GM13976 (cell line): ENCODE data around the gene JUN.

Source experiments
- DNase-seq: peaks from one replicate; pipeline ENCODE4 v3.0.0; 2012; ENCODE audit warnings: low spot score
- CTCF ChIP-seq: IDR thresholded peaks from 2 replicates; pipeline ENCODE4 v1.5.1; 2012; ENCODE audit warnings: borderline replicate concordance, mild to moderate bottlenecking; ENCODE audit not compliant: insufficient read depth; ENCODE audit errors: extremely low read depth, missing control alignments, control extremely low read depth
- in situ Hi-C: fragments of 300-500 bp; cut with MboI; formaldehyde crosslinking; loops from one replicate; pipeline ENCODE4 v1.12.0; 2022; ENCODE audit warnings: low sequenced_read_pairs, mixed read lengths, inconsistent platforms; ENCODE audit not compliant: unreplicated experiment

Gene JUN

GRCh38 chr1:58783993-58784757 lies at the start of gene JUN:
Gene JUN, minus strand, starts transcription at chr1:58784047. Its CDS starts 977 bp downstream, at chr1:58783070.
- in situ Hi-C loops, result loop anchor here (25.0 kb wide), 1 partner anchor 503 kb away; the partner anchor contains the start of gene FGGY
- no peak for TF ChIP-seq CTCF
- DNase-seq, result peak; percentile 98

GRCh38 chr1:58833166-58833565 lies 49.3 kb upstream of the JUN start:
- no peak for DNase-seq
- in situ Hi-C loops, result no loop called here
- no peak for TF ChIP-seq CTCF

DNA sequence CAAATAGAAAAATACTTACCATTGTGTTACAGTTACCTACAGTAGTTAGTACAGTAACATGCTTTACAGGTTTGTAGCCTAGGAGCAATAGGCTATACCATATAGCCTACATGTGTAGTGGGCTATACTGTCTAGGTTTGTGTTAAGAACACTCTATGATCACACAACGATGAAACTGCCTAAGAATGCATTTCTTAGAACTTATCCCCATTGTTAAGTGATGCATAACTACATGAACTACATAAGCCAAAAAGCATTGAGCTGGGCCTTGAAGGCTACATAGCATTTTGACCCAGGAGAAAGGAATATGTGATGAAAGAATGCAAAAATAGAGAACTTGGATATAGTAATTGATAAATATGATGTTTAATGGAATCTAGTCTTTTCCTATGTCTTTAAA lies 46.4 kb upstream of the JUN start:
- in situ Hi-C loops, result no loop called here
- no peak for DNase-seq
- TF ChIP-seq CTCF, result no peak

DNA sequence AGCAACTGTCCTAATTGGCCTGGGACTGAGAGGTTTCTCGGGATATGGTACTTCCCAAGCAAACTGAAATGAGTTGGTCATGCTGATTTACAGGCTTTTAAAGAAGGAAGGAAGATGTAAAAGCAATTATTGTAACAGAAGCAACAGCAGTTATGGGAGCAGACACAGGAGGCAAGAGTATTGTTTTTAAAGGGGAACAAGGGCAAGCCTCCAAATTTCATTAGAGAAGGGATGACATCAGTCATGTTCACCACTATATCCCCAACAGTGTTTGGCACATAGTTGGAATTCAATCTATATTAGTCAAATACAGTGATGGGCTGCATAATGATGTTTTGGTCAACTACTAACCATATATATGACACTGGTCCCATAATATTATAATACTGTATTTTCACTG lies 46.0 kb upstream of the JUN start:
- DNase-seq, result no peak
- in situ Hi-C loops, result no loop called here
- TF ChIP-seq CTCF, result no peak

GRCh38 chr1:58827298-58827697 lies 43.5 kb upstream of the JUN start:
- in situ Hi-C loops, result no loop called here
- TF ChIP-seq CTCF, result no peak
- no peak for DNase-seq

DNA sequence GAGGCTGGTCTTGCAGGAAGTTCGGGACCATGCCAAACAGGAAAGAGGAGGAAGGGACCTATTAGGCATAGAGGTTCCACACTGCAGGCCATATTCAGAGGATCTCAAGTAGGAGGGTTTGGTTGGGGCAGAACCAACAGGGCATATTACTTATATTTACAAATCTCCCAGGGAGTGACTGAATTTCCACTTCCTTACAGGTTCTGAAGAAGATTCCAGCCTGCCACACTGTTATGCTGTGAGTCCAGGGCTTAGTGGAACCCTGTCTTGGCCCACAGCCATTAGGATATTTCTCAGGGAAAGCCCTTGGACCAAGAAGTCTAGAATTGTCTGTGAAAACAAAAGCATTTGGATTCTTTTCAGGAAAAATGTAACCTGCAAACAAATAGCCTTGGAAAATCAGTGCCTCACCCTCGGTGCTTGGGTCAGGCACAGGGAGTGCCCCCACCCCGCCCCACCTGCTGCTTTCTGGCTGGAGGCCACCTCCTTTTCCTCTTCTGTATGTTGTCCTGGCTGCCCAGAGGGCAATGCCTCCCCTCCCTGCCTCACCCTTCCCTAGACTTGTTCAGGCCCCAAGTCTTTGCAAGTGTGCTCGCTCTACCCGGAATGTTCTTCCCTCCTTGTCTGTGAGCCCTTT lies 41.0 kb upstream of the JUN start:
- no peak for TF ChIP-seq CTCF
- in situ Hi-C loops, result no loop called here
- DNase-seq, result no peak
